H9 (cell line): ENCODE results near the gene TAS1R1. TPM values are rescaled to one million over a fixed set of nuclear protein-coding genes. Genes with fewer than 3 reads are reported as not detected.
A peak's percentile ranks its signal among the peaks of the same experiment; 100 is the strongest.

Source experiments
- DNase-seq: peaks from one replicate; pipeline ENCODE4 v3.0.0-alpha.2; 2017
- H2AFZ ChIP-seq: one replicate; pipeline ENCODE4 v1.6.1; 2013; ENCODE audit warnings: mild to moderate bottlenecking, low read length, control low read depth, moderate library complexity
- H2AK5ac ChIP-seq: 2 replicates; pipeline ENCODE4 v1.6.1; 2013; ENCODE audit warnings: low read length, control low read depth, mixed read lengths; ENCODE audit not compliant: insufficient read length
- H2BK120ac ChIP-seq: one replicate; pipeline ENCODE4 v1.6.1; 2013; ENCODE audit warnings: low read depth, mild to moderate bottlenecking, low read length, control low read depth, inconsistent platforms; ENCODE audit not compliant: poor library complexity, severe bottlenecking
- H2BK12ac ChIP-seq: 2 replicates; pipeline ENCODE4 v1.6.1; 2013; ENCODE audit warnings: low read length, control low read depth, mixed read lengths, low read depth; ENCODE audit not compliant: insufficient read length
- H2BK15ac ChIP-seq: 2 replicates; pipeline ENCODE4 v1.6.1; 2013; ENCODE audit warnings: low read depth, low read length, control low read depth
- H2BK20ac ChIP-seq: one replicate; pipeline ENCODE4 v1.6.1; 2013; ENCODE audit warnings: low read depth, mild to moderate bottlenecking, low read length, control low read depth, inconsistent platforms; ENCODE audit not compliant: poor library complexity, severe bottlenecking
- H2BK5ac ChIP-seq: 2 replicates; pipeline ENCODE4 v1.6.1; 2013; ENCODE audit warnings: low read length, control low read depth, mixed read lengths; ENCODE audit not compliant: insufficient read length
- H3K14ac ChIP-seq: 2 replicates; pipeline ENCODE4 v1.6.1; 2013; ENCODE audit warnings: low read length, control low read depth; ENCODE audit not compliant: insufficient read depth
- H3K18ac ChIP-seq: 2 replicates; pipeline ENCODE4 v1.6.1; 2013; ENCODE audit warnings: low read depth, mild to moderate bottlenecking, mixed read lengths, low read length, control low read depth; ENCODE audit not compliant: insufficient read length
- H3K23ac ChIP-seq: 2 replicates; pipeline ENCODE4 v1.6.1; 2013; ENCODE audit warnings: low read length, control low read depth, mixed read lengths, low read depth; ENCODE audit not compliant: insufficient read length
- H3K23me2 ChIP-seq: 2 replicates; pipeline ENCODE4 v1.6.1; 2013; ENCODE audit warnings: low read depth, mild to moderate bottlenecking, mixed read lengths, low read length, control low read depth; ENCODE audit not compliant: insufficient read length, poor library complexity, severe bottlenecking
- H3K27ac ChIP-seq: 2 replicates; pipeline ENCODE4 v1.5.1; 2013; ENCODE audit warnings: low read length, control low read depth, mixed read lengths, low read depth; ENCODE audit not compliant: insufficient read length
- H3K27me3 ChIP-seq: 2 replicates; pipeline ENCODE4 v1.6.1; 2013; ENCODE audit warnings: low read length, control low read depth, inconsistent platforms; ENCODE audit not compliant: insufficient read depth
- H3K4ac ChIP-seq: 2 replicates; pipeline ENCODE4 v1.6.1; 2013; ENCODE audit warnings: low read depth, mild to moderate bottlenecking, control low read depth, inconsistent platforms, low read length, moderate library complexity
- H3K4me1 ChIP-seq: 2 replicates; pipeline ENCODE4 v1.6.1; 2013; ENCODE audit warnings: low read length, control low read depth, inconsistent platforms; ENCODE audit not compliant: insufficient read depth
- H3K4me2 ChIP-seq: 2 replicates; pipeline ENCODE4 v1.6.1; 2013; ENCODE audit warnings: low read length, control low read depth, mixed read lengths; ENCODE audit not compliant: insufficient read length, insufficient read depth
- H3K56ac ChIP-seq: 2 replicates; pipeline ENCODE4 v1.6.1; 2013; ENCODE audit warnings: low read depth, mild to moderate bottlenecking, mixed read lengths, low read length, control low read depth; ENCODE audit not compliant: insufficient read length
- H3K79me1 ChIP-seq: 2 replicates; pipeline ENCODE4 v1.6.1; 2013; ENCODE audit warnings: low read depth, mild to moderate bottlenecking, moderate library complexity, low read length, control low read depth, inconsistent platforms; ENCODE audit not compliant: insufficient read depth, poor library complexity, severe bottlenecking
- H3K79me2 ChIP-seq: 2 replicates; pipeline ENCODE4 v1.6.1; 2013; ENCODE audit warnings: low read length, control low read depth, inconsistent platforms; ENCODE audit not compliant: insufficient read depth
- H3K9ac ChIP-seq: 2 replicates; pipeline ENCODE4 v1.6.1; 2013; ENCODE audit warnings: low read length, control low read depth, mixed read lengths; ENCODE audit not compliant: insufficient read length; ENCODE audit errors: extremely low read depth
- H3K9me3 ChIP-seq: one replicate; pipeline ENCODE4 v1.6.1; 2013; ENCODE audit warnings: low read depth, low read length, inconsistent platforms; ENCODE audit not compliant: control insufficient read depth
- H3T11ph ChIP-seq: one replicate; pipeline ENCODE4 v1.6.1; 2013; ENCODE audit warnings: mild to moderate bottlenecking, low read length, control low read depth, inconsistent platforms
- H4K20me1 ChIP-seq: one replicate; pipeline ENCODE4 v1.6.1; 2013; ENCODE audit not compliant: control insufficient read depth, insufficient read length, insufficient read depth
- H4K5ac ChIP-seq: 2 replicates; pipeline ENCODE4 v1.6.1; 2013; ENCODE audit warnings: low read depth, mild to moderate bottlenecking, mixed read lengths, low read length, control low read depth; ENCODE audit not compliant: insufficient read length
- H4K8ac ChIP-seq: replicated peaks from 2 replicates; pipeline ENCODE4 v1.6.1; 2013; ENCODE audit warnings: low read length, control low read depth, mixed read lengths, low read depth; ENCODE audit not compliant: insufficient read length
- H4K91ac ChIP-seq: 2 replicates; pipeline ENCODE4 v1.6.1; 2013; ENCODE audit warnings: low read depth, mild to moderate bottlenecking, moderate library complexity, mixed read lengths, low read length, control low read depth; ENCODE audit not compliant: insufficient read length
- H3K27ac Mint-ChIP-seq, 3 experiments: 2 replicates in 2 of 3; 3 replicates in 1 of 3; pipeline ENCODE4 v1.8.0; 2020 to 2021; ENCODE audit warnings: mixed read lengths in 3 of 3, mild to moderate bottlenecking in 1 of 3, moderate library complexity in 1 of 3
- H3K27me3 Mint-ChIP-seq: 2 replicates; pipeline ENCODE4 v1.8.0; 2021; ENCODE audit warnings: low read depth, mild to moderate bottlenecking, moderate library complexity, mixed read lengths
- H3K36me3 Mint-ChIP-seq, 3 experiments: 2 replicates in 2 of 3; 3 replicates in 1 of 3; pipeline ENCODE4 v1.8.0; 2020 to 2021; ENCODE audit warnings: low read depth in 3 of 3, mixed read lengths in 3 of 3; ENCODE audit not compliant: insufficient read depth in 1 of 3
- H3K4me1 Mint-ChIP-seq, 2 experiments: 2 replicates each; pipeline ENCODE4 v1.8.0; 2020; ENCODE audit warnings: mixed read lengths in 2 of 2
- H3K4me3 Mint-ChIP-seq, 2 experiments: 2 replicates in 1 of 2; 3 replicates in 1 of 2; pipeline ENCODE4 v1.8.0; 2020 to 2021; ENCODE audit warnings: mild to moderate bottlenecking in 2 of 2, mixed read lengths in 2 of 2, moderate library complexity in 1 of 2
- H3K9me3 Mint-ChIP-seq, 2 experiments: 2 replicates in 1 of 2; 3 replicates in 1 of 2; pipeline ENCODE4 v1.8.0; 2020; ENCODE audit warnings: mild to moderate bottlenecking in 2 of 2, mixed read lengths in 2 of 2, moderate library complexity in 1 of 2
- WGBS: extraction: QIAGEN DNeasy Blood & Tissue Kit; methylation state at CpG from one replicate; pipeline ENCODE4 v1.1.7; 2013; ENCODE audit warnings: missing lambda C conversion rate, low lambda C conversion rate, mixed read lengths; ENCODE audit not compliant: insufficient read length; ENCODE audit errors: extremely low coverage; 5-methylcytosine and 5-hydroxymethylcytosine counted together
- total RNA-seq: library from RNA; stranded (reverse); gene quantifications from 2 replicates; pipeline ENCODE4 v1.2.1, GENCODE V29; 2021
- TF ChIP-seq, protein P1 (sequence below): fragments of 200-600 bp; sonication (generic); conservative IDR thresholded peaks from 3 replicates; pipeline ENCODE4 v1.8.0; 2021; ENCODE audit warnings: antibody characterized with exemption, mild to moderate bottlenecking

The TAS1R1 gene
- total RNA-seq, 1 experiment from 2014 or later, result not detected

DNA sequence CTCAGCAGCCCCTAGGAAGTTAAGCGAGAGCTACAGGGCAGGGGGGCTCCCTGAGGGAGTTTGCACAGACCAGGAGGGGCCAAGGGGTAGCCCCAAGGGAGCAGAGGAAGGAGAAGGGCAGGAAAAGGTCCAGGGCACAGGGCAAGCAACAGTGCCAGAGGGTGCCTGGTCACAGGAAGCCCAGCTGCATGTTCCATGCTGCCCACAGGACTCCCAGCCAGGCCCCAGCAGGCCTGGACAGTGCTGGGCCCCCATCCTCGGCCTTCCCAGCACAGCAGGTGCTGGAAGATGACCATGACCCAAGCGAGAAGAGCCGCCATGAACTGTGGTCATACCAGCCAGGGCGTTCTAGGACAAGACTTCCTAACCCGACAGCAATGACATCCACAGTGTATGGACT is 36.5 kb downstream of the TAS1R1 start:
- Histone ChIP-seq H3K23me2 (no peaks in the 10 kb centered on the region), H3K56ac (no peak overlapping the region), H2BK15ac (no peak overlapping the region), H4K20me1 (no peaks in the 10 kb centered on the region), H4K91ac (no peak overlapping the region), H3K4me1 (no peaks in the 10 kb centered on the region), H2AK5ac (no peak overlapping the region), H4K5ac (no peak overlapping the region), H3K18ac (no peak overlapping the region), H3K79me1 (no peaks in the 10 kb centered on the region), H3T11ph (no peak overlapping the region), H3K4ac (no peak overlapping the region), H2BK20ac (no peak overlapping the region), H3K27me3 (no peaks in the 10 kb centered on the region), H2BK5ac (no peak overlapping the region), H3K9me3 (no peaks in the 10 kb centered on the region), H3K79me2 (no peaks in the 10 kb centered on the region), H3K4me2 (no peak overlapping the region), H3K23ac (no peak overlapping the region), H2BK12ac (no peak overlapping the region), H3K14ac (no peak overlapping the region), H2AFZ (no peak overlapping the region), H2BK120ac (no peak overlapping the region), H3K9ac (no peak overlapping the region), H3K27ac (no peak overlapping the region), H4K8ac (no peak overlapping the region)
- Mint-ChIP-seq H3K27me3 (no peaks in the 10 kb centered on the region), H3K4me3 (no peak overlapping the region), H3K9me3 (no peaks in the 10 kb centered on the region), H3K36me3 (peaks cover 25 to 68% (median 60%) of the 10 kb centered on the region in 3 experiments; a peak in 6 of 7 replicates), H3K4me1 (no peaks in the 10 kb centered on the region), H3K27ac (peak overlapping the region in 1 of 3 experiments; percentile 81; a peak in 1 of 7 replicates)
- DNase-seq, result no peak
- WGBS, result no CpG with 5 or more reads among the region's 6 CpGs
- TF ChIP-seq, protein P1, sequence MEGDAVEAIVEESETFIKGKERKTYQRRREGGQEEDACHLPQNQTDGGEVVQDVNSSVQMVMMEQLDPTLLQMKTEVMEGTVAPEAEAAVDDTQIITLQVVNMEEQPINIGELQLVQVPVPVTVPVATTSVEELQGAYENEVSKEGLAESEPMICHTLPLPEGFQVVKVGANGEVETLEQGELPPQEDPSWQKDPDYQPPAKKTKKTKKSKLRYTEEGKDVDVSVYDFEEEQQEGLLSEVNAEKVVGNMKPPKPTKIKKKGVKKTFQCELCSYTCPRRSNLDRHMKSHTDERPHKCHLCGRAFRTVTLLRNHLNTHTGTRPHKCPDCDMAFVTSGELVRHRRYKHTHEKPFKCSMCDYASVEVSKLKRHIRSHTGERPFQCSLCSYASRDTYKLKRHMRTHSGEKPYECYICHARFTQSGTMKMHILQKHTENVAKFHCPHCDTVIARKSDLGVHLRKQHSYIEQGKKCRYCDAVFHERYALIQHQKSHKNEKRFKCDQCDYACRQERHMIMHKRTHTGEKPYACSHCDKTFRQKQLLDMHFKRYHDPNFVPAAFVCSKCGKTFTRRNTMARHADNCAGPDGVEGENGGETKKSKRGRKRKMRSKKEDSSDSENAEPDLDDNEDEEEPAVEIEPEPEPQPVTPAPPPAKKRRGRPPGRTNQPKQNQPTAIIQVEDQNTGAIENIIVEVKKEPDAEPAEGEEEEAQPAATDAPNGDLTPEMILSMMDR, result no peak
